MM.1S (cell line): ENCODE results near the gene MEX3D.

Experiments used
- EZH2 ChIP-seq: fragments of 300-600 bp; sonication (generic); optimal IDR thresholded peaks from 2 replicates; pipeline ENCODE3; 2017; ENCODE audit warnings: low read depth, mild to moderate bottlenecking, antibody characterized with exemption, low read length, mixed read lengths
- EZH2phosphoT487 ChIP-seq: fragments of 300-600 bp; sonication (generic); IDR thresholded peaks from 2 replicates; pipeline ENCODE4 v1.6.1; 2018; ENCODE audit warnings: antibody characterized with exemption, low read length
- TF ChIP-seq, protein P1 (sequence below): fragments of 300-600 bp; sonication (generic); IDR thresholded peaks from 2 replicates; pipeline ENCODE4 v1.5.1; 2016; ENCODE audit warnings: antibody characterized with exemption, low read length, mixed read lengths

DNA sequence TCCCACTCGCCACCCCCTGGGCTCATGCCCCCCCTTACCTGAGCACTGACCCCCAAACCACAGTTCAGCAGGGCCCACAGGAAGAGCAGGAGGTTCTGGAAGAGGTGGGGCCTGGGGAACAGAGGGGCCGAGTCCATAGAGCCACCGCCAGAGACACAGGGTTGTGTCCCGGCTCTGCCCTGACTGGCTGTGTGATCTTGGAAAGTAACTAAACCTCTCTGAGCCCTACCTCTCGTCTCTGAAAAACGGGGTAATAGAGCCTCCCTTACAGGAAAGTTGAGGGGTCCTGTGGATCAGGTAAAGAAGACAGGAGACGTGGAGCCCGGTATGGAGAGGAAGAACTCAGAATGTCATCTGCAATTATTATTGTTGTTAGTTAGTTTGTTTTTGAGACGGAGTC is 57.3 kb downstream of the MEX3D start:
- TF ChIP-seq, protein P1, sequence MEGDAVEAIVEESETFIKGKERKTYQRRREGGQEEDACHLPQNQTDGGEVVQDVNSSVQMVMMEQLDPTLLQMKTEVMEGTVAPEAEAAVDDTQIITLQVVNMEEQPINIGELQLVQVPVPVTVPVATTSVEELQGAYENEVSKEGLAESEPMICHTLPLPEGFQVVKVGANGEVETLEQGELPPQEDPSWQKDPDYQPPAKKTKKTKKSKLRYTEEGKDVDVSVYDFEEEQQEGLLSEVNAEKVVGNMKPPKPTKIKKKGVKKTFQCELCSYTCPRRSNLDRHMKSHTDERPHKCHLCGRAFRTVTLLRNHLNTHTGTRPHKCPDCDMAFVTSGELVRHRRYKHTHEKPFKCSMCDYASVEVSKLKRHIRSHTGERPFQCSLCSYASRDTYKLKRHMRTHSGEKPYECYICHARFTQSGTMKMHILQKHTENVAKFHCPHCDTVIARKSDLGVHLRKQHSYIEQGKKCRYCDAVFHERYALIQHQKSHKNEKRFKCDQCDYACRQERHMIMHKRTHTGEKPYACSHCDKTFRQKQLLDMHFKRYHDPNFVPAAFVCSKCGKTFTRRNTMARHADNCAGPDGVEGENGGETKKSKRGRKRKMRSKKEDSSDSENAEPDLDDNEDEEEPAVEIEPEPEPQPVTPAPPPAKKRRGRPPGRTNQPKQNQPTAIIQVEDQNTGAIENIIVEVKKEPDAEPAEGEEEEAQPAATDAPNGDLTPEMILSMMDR, result no peak
- TF ChIP-seq EZH2 (no peak), EZH2phosphoT487 (no peak)
